Activated T-cell treated with anti-CD3 and anti-CD28 coated beads, Interleukin-2, amount 50 U/mL, for 72 hours (primary cell): ENCODE results near the gene RPS27L. TPM values are rescaled to one million over a fixed set of nuclear protein-coding genes. Genes with fewer than 3 reads are reported as not detected.

ENCODE experiments used
- ATAC-seq, 2 donors: fragments of 150-1000 bp; cut with Tn5 transposase; replicated peaks in 1 of 2; 2 replicates each; pipeline ENCODE4 v1.10.0; 2021; ENCODE audit warnings: moderate library complexity in 2 of 2, mild to moderate bottlenecking in 1 of 2
- DNase-seq, 2 donors: peaks; one replicate each; pipeline ENCODE4 v3.0.0; 2021 to 2022; ENCODE audit warnings: mixed read lengths in 1 of 2
- H3K27ac Mint-ChIP-seq: one replicate; pipeline ENCODE4 v1.8.0; 2022; ENCODE audit warnings: mild to moderate bottlenecking, moderate library complexity, mixed read lengths
- H3K27me3 Mint-ChIP-seq: one replicate; pipeline ENCODE4 v1.8.0; 2022; ENCODE audit warnings: low read depth, mixed read lengths
- H3K36me3 Mint-ChIP-seq, 2 donors: one replicate each; pipeline ENCODE4 v1.8.0; 2022; ENCODE audit warnings: mixed read lengths in 2 of 2, mild to moderate bottlenecking in 1 of 2; ENCODE audit not compliant: insufficient read depth in 2 of 2
- H3K4me1 Mint-ChIP-seq: one replicate; pipeline ENCODE4 v1.8.0; 2022; ENCODE audit warnings: low read depth, mixed read lengths
- H3K4me3 Mint-ChIP-seq, 2 donors: one replicate each; pipeline ENCODE4 v1.8.0; 2022; ENCODE audit warnings: mild to moderate bottlenecking in 2 of 2, mixed read lengths in 2 of 2, moderate library complexity in 2 of 2
- H3K9me3 Mint-ChIP-seq, 2 donors: one replicate each; pipeline ENCODE4 v1.8.0; 2022; ENCODE audit warnings: mixed read lengths in 2 of 2
- total RNA-seq, 2 donors: library from RNA; stranded (reverse); gene quantifications; one replicate each; pipeline ENCODE4 v1.2.3, GENCODE V29; 2022

The RPS27L gene
- total RNA-seq, 2 donors from 2014 or later, result 166 to 228 TPM

- no peaks in the 10 kb centered on the region for H3K27me3 Mint-ChIP-seq
- H3K9me3 Mint-ChIP-seq, result no peaks in the 10 kb centered on the region
- H3K4me1 Mint-ChIP-seq, result peaks cover 17% of the 10 kb centered on the region
- ATAC-seq (no peak), DNase-seq (no peak)
- H3K4me3 Mint-ChIP-seq, result no peak overlapping the region
- no peak overlapping the region for H3K27ac Mint-ChIP-seq
- peaks cover 4 to 28% of the 10 kb centered on the region in 2 donors for H3K36me3 Mint-ChIP-seq
These were observed 5.6 kb downstream of the RPS27L start for GRCh38 chr15:63151665-63152064.

- peaks cover 10% of the 10 kb centered on the region for H3K4me1 Mint-ChIP-seq
- no peaks in the 10 kb centered on the region for H3K27me3 Mint-ChIP-seq
- peaks cover 7 to 14% of the 10 kb centered on the region in 2 donors for H3K36me3 Mint-ChIP-seq
- peaks cover 0 to 2% of the 10 kb centered on the region in 2 donors for H3K9me3 Mint-ChIP-seq
- H3K4me3 Mint-ChIP-seq, result no peak overlapping the region
- H3K27ac Mint-ChIP-seq, result peak overlapping the region; percentile 11
- DNase-seq (no peak), ATAC-seq (no peak)
These were observed 10.6 kb downstream of the RPS27L start for GRCh38 chr15:63146684-63147083.

- Mint-ChIP-seq H3K4me1 (peaks cover 6% of the 10 kb centered on the region), H3K27ac (no peak overlapping the region), H3K36me3 (peaks cover 5 to 14% of the 10 kb centered on the region in 2 donors), H3K4me3 (no peak overlapping the region), H3K9me3 (peaks cover 0 to 2% of the 10 kb centered on the region in 2 donors), H3K27me3 (no peaks in the 10 kb centered on the region)
- DNase-seq (no peak), ATAC-seq (no peak)
These were observed 11.9 kb downstream of the RPS27L start for GRCh38 chr15:63145426-63145825.

- peaks cover 3% of the 10 kb centered on the region for H3K4me1 Mint-ChIP-seq
- DNase-seq, result no peak
- no peak overlapping the region for H3K27ac Mint-ChIP-seq
- H3K27me3 Mint-ChIP-seq, result no peaks in the 10 kb centered on the region
- H3K4me3 Mint-ChIP-seq, result no peak overlapping the region
- peaks cover 0 to 2% of the 10 kb centered on the region in 2 donors for H3K9me3 Mint-ChIP-seq
- ATAC-seq, result no peak
- peaks cover 5% of the 10 kb centered on the region in 2 donors for H3K36me3 Mint-ChIP-seq
These were observed 16.3 kb downstream of the RPS27L start for GRCh38 chr15:63140936-63141335.

GRCh38 chr15:63136742-63137141 lies 20.5 kb downstream of the RPS27L start:
- no peak for ATAC-seq
- no peak for DNase-seq
- no peaks in the 10 kb centered on the region for H3K9me3 Mint-ChIP-seq
- H3K4me3 Mint-ChIP-seq, result no peak overlapping the region
- H3K27ac Mint-ChIP-seq, result no peak overlapping the region
- H3K27me3 Mint-ChIP-seq, result no peaks in the 10 kb centered on the region
- peaks cover 0 to 4% of the 10 kb centered on the region in 2 donors for H3K36me3 Mint-ChIP-seq
- H3K4me1 Mint-ChIP-seq, result peaks cover 11% of the 10 kb centered on the region

GRCh38 chr15:63135804-63136203 lies 21.5 kb downstream of the RPS27L start:
- H3K9me3 Mint-ChIP-seq, result no peaks in the 10 kb centered on the region
- H3K4me3 Mint-ChIP-seq, result no peak overlapping the region
- peaks cover 0 to 6% of the 10 kb centered on the region in 2 donors for H3K36me3 Mint-ChIP-seq
- H3K27me3 Mint-ChIP-seq, result no peaks in the 10 kb centered on the region
- ATAC-seq (peak; percentile 66 to 72), DNase-seq (no peak)
- peaks cover 11% of the 10 kb centered on the region for H3K4me1 Mint-ChIP-seq
- H3K27ac Mint-ChIP-seq, result no peak overlapping the region

GRCh38 chr15:63135281-63135680 lies 22.0 kb downstream of the RPS27L start:
- no peak for ATAC-seq
- H3K4me1 Mint-ChIP-seq, result peaks cover 11% of the 10 kb centered on the region

GRCh38 chr15:63134245-63134985 lies 22.9 kb downstream of the RPS27L start:
- Mint-ChIP-seq H3K27me3 (no peaks in the 10 kb centered on the region), H3K27ac (no peak overlapping the region), H3K9me3 (no peaks in the 10 kb centered on the region), H3K4me1 (peaks cover 11% of the 10 kb centered on the region), H3K36me3 (peaks cover 0 to 13% of the 10 kb centered on the region in 2 donors), H3K4me3 (no peak overlapping the region)
- DNase-seq (no peak), ATAC-seq (no peak)

More at GRCh38 chr15:63135281-63135680, 22.0 kb downstream of the RPS27L start:
- DNase-seq, result no peak
- Mint-ChIP-seq H3K36me3 (peaks cover 0 to 7% of the 10 kb centered on the region in 2 donors), H3K9me3 (no peaks in the 10 kb centered on the region), H3K27me3 (no peaks in the 10 kb centered on the region), H3K27ac (no peak overlapping the region), H3K4me3 (no peak overlapping the region)

GRCh38 chr15:63133786-63134185 lies 23.5 kb downstream of the RPS27L start:
- no peak for ATAC-seq
- H3K4me3 Mint-ChIP-seq, result no peak overlapping the region
- DNase-seq, result no peak
- H3K27ac Mint-ChIP-seq, result no peak overlapping the region
- no peaks in the 10 kb centered on the region for H3K27me3 Mint-ChIP-seq
- no peaks in the 10 kb centered on the region for H3K9me3 Mint-ChIP-seq
- peaks cover 0 to 13% of the 10 kb centered on the region in 2 donors for H3K36me3 Mint-ChIP-seq
- H3K4me1 Mint-ChIP-seq, result peaks cover 11% of the 10 kb centered on the region

- no peak overlapping the region for H3K27ac Mint-ChIP-seq
- no peak for DNase-seq
These were observed 30.6 kb downstream of the RPS27L start for GRCh38 chr15:63126726-63127125.

GRCh38 chr15:63124506-63124905 lies 32.8 kb downstream of the RPS27L start:
- no peak for DNase-seq
- H3K4me3 Mint-ChIP-seq, result no peak overlapping the region
- H3K27ac Mint-ChIP-seq, result no peak overlapping the region

More at GRCh38 chr15:63126726-63127125, 30.6 kb downstream of the RPS27L start:
- Mint-ChIP-seq H3K36me3 (peaks cover 0 to 20% of the 10 kb centered on the region in 2 donors), H3K27me3 (no peaks in the 10 kb centered on the region), H3K4me3 (no peak overlapping the region), H3K9me3 (no peaks in the 10 kb centered on the region), H3K4me1 (peaks cover 20% of the 10 kb centered on the region)
- no peak for ATAC-seq

GRCh38 chr15:63122002-63122875 lies 35.0 kb downstream of the RPS27L start:
- Mint-ChIP-seq H3K36me3 (peaks cover 9 to 24% of the 10 kb centered on the region in 2 donors), H3K27ac (peak overlapping the region; percentile 34), H3K4me3 (peak overlapping the region; percentile 85 to 91), H3K27me3 (no peaks in the 10 kb centered on the region), H3K4me1 (peaks cover 29% of the 10 kb centered on the region), H3K9me3 (peaks cover 9 to 14% of the 10 kb centered on the region in 2 donors)
- ATAC-seq (peak; percentile 88 to 90), DNase-seq (peak; percentile 82 to 88)

More at GRCh38 chr15:63124506-63124905, 32.8 kb downstream of the RPS27L start:
- Mint-ChIP-seq H3K9me3 (peaks cover 9 to 13% of the 10 kb centered on the region in 2 donors), H3K36me3 (peaks cover 8 to 21% of the 10 kb centered on the region in 2 donors), H3K27me3 (no peaks in the 10 kb centered on the region), H3K4me1 (peaks cover 29% of the 10 kb centered on the region)
- ATAC-seq, result no peak
